Parathyroid adenoma (tissue), 2 donors: ENCODE data around the gene PIGN.

Source experiments
- H2AFZ ChIP-seq: fragments of 300-600 bp; sonication (generic); one replicate; pipeline ENCODE4 v1.7.0; 2017; ENCODE audit warnings: antibody characterized with exemption, mild to moderate bottlenecking
- H3K27ac ChIP-seq: fragments of 300-600 bp; sonication (generic); one replicate; pipeline ENCODE4 v1.7.0; 2017
- H3K27me3 ChIP-seq: fragments of 300-600 bp; sonication (generic); one replicate; pipeline ENCODE4 v1.7.0; 2017; ENCODE audit warnings: low read length; ENCODE audit not compliant: control insufficient read depth, insufficient read depth
- H3K36me3 ChIP-seq: fragments of 300-600 bp; sonication (generic); one replicate; pipeline ENCODE4 v1.7.0; 2017; ENCODE audit warnings: low read length; ENCODE audit not compliant: control insufficient read depth, insufficient read depth
- H3K4me1 ChIP-seq: fragments of 300-600 bp; sonication (generic); one replicate; pipeline ENCODE4 v1.7.0; 2017; ENCODE audit warnings: control low read depth
- H3K4me2 ChIP-seq: fragments of 300-600 bp; sonication (generic); one replicate; pipeline ENCODE4 v1.7.0; 2017; ENCODE audit warnings: low read length
- H3K4me3 ChIP-seq: fragments of 300-600 bp; sonication (generic); one replicate; pipeline ENCODE4 v1.7.0; 2017; ENCODE audit warnings: low read depth, low read length
- H3K79me2 ChIP-seq: fragments of 300-600 bp; sonication (generic); one replicate; pipeline ENCODE4 v1.7.0; 2017; ENCODE audit warnings: control low read depth
- H3K9ac ChIP-seq: fragments of 300-600 bp; sonication (generic); one replicate; pipeline ENCODE4 v1.7.0; 2017; ENCODE audit warnings: mild to moderate bottlenecking
- H3K9me3 ChIP-seq: fragments of 300-600 bp; sonication (generic); one replicate; pipeline ENCODE4 v1.7.0; 2017; ENCODE audit warnings: low read length; ENCODE audit not compliant: control insufficient read depth
- CTCF ChIP-seq: fragments of 300-600 bp; sonication (generic); IDR thresholded peaks from one replicate; pipeline ENCODE4 v1.7.0; 2017; ENCODE audit warnings: antibody characterized with exemption, mild to moderate bottlenecking
- donor health status: primary hyperparathyroidism.

Gene PIGN

GRCh38 chr18:62196980-62197379 lies 10.1 kb upstream of the PIGN start:
- H3K36me3 ChIP-seq, result no peaks in the 10 kb centered on the region
- H3K4me2 ChIP-seq, result no peak overlapping the region
- H3K27me3 ChIP-seq, result no peaks in the 10 kb centered on the region
- no peak overlapping the region for H3K4me3 ChIP-seq
- H3K9me3 ChIP-seq, result no peaks in the 10 kb centered on the region
- H3K4me1 ChIP-seq, result peaks cover 3% of the 10 kb centered on the region
- TF ChIP-seq CTCF, result no peak
- no peak overlapping the region for H2AFZ ChIP-seq
- H3K9ac ChIP-seq, result no peak overlapping the region
- H3K27ac ChIP-seq, result no peak overlapping the region
- H3K79me2 ChIP-seq, result peaks cover 44% of the 10 kb centered on the region

GRCh38 chr18:62196079-62196478 lies 9.2 kb upstream of the PIGN start:
- Histone ChIP-seq H3K9ac (no peak overlapping the region), H2AFZ (no peak overlapping the region), H3K9me3 (no peaks in the 10 kb centered on the region), H3K27ac (no peak overlapping the region), H3K79me2 (peaks cover 53% of the 10 kb centered on the region), H3K4me2 (no peak overlapping the region), H3K36me3 (no peaks in the 10 kb centered on the region), H3K4me1 (peaks cover 3% of the 10 kb centered on the region), H3K4me3 (no peak overlapping the region), H3K27me3 (no peaks in the 10 kb centered on the region)
- no peak for TF ChIP-seq CTCF

- H3K4me2 ChIP-seq, result peak overlapping the region; percentile 51
- peaks cover 7% of the 10 kb centered on the region for H3K4me1 ChIP-seq
- H3K4me3 ChIP-seq, result no peak overlapping the region
- no peak overlapping the region for H3K27ac ChIP-seq
- H3K9ac ChIP-seq, result no peak overlapping the region
- no peaks in the 10 kb centered on the region for H3K36me3 ChIP-seq
- no peak for TF ChIP-seq CTCF
- no peaks in the 10 kb centered on the region for H3K9me3 ChIP-seq
- no peak overlapping the region for H2AFZ ChIP-seq
- no peaks in the 10 kb centered on the region for H3K27me3 ChIP-seq
- peaks cover 60% of the 10 kb centered on the region for H3K79me2 ChIP-seq
These were observed 2.4 kb upstream of the PIGN start for GRCh38 chr18:62189208-62189607.

DNA sequence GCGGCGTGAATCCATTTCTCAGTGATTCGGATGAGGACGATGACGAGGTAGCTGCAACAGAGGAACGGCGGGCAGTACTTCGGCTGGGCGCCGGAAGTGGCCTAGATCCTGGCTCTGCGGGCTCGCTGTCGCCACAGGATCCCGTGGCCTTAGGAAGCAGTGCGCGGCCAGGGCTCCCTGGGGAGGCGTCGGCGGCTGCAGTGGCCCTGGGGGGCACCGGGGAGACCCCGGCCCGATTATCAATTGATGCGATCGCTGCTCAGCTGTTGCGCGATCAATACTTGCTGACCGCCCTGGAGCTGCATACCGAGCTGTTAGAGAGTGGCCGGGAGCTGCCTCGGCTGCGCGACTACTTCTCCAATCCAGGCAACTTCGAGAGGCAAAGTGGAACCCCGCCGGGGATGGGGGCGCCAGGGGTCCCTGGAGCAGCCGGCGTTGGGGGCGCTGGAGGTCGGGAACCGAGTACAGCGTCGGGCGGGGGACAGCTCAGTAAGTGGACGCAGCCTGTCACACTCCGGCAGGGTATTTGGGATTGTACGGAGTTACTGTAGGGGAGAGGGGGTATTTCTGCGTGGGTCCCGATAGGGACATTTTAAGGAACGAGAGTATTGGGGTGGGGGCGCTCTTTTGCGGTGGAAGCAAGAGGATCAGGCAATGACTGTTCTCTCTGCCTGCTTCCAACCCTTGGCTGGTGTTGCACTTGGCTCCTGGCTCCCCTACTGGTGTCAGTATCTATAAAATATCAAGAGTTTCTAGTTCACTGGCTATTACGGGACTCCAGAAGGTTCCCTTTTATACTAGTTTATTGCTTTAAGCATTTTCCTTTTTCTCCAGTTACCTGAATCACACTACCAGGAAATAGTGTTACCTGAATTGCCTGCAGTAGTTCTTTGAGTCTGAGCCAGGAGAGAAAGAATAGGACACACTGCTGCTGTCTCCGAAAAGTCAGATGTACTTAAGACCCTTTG lies 971 bp upstream of the PIGN start:
- Histone ChIP-seq H3K4me2 (peak overlapping the region; percentile 93), H3K9ac (peak overlapping the region; percentile 78), H3K4me3 (peak overlapping the region; percentile 99), H2AFZ (peak overlapping the region; percentile 93), H3K27ac (peak overlapping the region; percentile 86), H3K9me3 (no peaks in the 10 kb centered on the region), H3K27me3 (no peaks in the 10 kb centered on the region), H3K36me3 (no peaks in the 10 kb centered on the region), H3K79me2 (peaks cover 50% of the 10 kb centered on the region), H3K4me1 (peaks cover 7% of the 10 kb centered on the region)
- no peak for TF ChIP-seq CTCF

DNA sequence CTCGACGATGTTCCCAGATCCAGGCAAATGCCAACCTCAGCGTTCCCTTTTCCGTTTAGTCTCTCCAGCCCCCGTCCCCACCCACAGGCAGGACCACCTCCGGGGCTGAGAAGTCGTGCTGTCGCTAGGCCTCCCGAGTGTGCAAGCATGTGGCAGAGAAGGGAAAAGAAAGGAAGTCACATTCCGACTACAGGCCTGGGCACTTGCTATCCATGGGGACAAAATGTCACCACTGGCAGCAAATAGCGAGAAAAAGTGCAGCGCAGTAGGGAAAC lies 420 bp downstream of the PIGN start:
- no peaks in the 10 kb centered on the region for H3K9me3 ChIP-seq
- H3K4me1 ChIP-seq, result peaks cover 7% of the 10 kb centered on the region
- peaks cover 41% of the 10 kb centered on the region for H3K79me2 ChIP-seq
- peak overlapping the region; percentile 76 for H3K27ac ChIP-seq
- H3K4me2 ChIP-seq, result peak overlapping the region; percentile 98
- peak overlapping the region; percentile 99 for H3K4me3 ChIP-seq
- no peak for TF ChIP-seq CTCF
- H2AFZ ChIP-seq, result peak overlapping the region; percentile 93
- no peaks in the 10 kb centered on the region for H3K27me3 ChIP-seq
- no peak overlapping the region for H3K9ac ChIP-seq
- no peaks in the 10 kb centered on the region for H3K36me3 ChIP-seq
